Measurements from ENCODE around the gene SRGAP2C. TPM values are rescaled to one million over a fixed set of nuclear protein-coding genes. Genes with fewer than 3 reads are reported as not detected.
"Not testable (repeated sequence)": the region's sequence is repeated elsewhere in the genome, so short reads cannot be mapped to it uniquely, and the experiment has no call there.

SRGAP2C gene
- total RNA-seq, 4 donors from 2014 or later = 19.8 to 41.0 (median 26.5) TPM

DNA sequence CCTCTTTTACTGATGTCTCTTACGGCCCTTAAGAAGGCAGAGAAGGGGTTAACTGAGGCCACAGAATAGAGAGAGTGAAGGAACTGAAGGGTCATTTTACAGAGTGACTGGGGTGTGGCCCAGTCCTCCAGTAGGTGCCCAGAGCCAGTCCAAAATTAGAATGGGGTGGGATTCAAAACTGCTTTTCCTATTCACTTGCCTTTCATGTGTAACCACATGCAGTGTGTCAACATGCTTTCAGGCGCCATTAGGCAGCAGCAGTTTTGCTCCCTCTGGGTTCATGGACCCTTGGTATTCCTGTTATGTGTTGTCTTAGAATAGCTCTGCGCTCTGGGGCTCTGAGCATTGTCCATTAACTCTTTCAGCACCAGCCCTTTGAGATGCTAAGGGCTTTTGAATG, 123.0 kb downstream of the SRGAP2C start:
- not testable (repeated sequence) for ATAC-seq (ENCODE audit: low FRiP score); DNase-seq (ENCODE audit: low spot score)

DNA sequence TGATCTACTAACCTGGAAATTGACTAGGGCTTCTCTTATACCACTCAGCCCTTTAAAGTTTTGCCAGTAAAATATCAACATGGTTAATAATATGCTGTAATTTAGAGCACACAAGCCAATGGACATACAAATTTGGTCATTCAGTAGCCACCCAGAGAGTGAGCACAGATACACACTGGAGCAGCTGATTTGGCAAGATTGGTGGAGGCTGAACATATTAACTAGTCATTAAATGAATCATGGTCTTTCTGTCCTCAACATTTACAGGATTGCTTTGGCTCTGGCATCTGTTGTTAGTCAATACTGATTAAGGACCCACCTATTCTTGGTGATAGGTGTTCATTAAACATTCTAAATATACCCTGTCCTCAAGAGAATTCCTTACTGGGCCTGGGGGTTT, 130.7 kb downstream of the SRGAP2C start:
- peak; percentile 80 for ATAC-seq (ENCODE audit: low FRiP score)
- DNase-seq (ENCODE audit: low spot score) = not testable (repeated sequence)

DNA sequence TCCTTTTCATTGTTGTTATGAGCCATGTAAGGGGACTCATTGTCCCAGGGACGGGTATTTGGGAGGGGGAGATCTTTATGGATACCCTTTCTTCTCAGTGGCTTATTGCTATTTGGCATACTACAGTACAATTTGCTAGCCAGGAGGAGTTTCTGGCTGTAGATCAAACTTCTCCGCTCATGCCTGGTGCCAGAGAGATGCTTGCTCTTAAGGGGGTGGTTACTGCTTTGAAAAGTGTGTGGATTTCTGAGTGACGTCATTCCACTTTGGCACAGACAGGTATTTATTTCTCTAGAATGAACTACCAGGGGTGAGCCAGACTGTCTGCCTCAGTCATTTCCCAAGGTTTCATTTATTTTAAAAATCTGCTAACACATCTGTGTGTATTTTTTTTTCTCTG, 131.3 kb downstream of the SRGAP2C start:
- DNase-seq (ENCODE audit: low spot score) = not testable (repeated sequence)
- peak; percentile 63 for ATAC-seq (ENCODE audit: low FRiP score)

DNA sequence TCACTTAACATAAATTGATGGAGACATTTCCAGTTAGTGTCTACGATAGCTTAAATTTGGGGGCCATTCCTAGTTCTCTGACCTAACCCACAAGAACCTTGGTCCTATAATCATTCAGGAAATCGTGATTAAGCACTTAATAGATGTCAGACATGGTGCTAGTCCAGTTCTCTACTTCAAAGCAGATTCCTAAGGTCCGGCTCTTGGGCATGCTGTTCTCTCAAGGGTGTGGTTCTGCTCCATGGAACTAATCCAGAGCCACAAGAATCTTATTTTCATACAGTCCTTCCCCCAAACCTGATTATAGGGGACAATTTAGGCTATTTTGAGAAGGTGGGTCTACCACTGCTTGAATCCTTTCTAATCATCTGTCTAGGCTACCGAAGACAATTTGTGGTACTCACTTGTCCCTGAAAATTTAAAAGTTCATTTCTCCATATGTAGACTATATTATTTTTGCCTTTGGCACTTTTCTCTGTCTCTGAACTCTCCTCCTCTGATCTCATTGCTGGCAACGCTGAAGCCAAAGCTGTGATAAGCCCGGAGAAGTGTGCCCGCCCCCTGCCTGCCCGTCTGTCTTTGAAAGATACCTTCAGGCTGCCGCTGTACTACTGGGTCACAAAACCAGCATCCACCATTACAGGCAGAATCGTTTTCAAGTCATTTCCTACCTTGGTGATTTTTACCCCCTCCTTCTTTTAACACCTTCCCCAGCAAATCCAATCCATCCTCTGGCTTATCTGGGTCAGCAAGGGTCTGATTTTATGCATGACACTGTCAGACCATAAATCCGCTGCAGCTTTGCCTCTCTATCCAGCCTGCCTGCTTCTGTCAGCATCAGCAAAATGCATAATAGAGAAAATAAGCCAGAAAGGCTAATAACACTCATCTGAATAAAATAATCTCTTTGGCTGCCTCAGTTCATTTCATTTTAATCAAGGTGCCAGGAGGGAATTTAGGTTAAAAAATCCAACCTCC, 133.0 kb downstream of the SRGAP2C start:
- DNase-seq (ENCODE audit: low spot score); ATAC-seq (ENCODE audit: low FRiP score): not testable (repeated sequence)

DNA sequence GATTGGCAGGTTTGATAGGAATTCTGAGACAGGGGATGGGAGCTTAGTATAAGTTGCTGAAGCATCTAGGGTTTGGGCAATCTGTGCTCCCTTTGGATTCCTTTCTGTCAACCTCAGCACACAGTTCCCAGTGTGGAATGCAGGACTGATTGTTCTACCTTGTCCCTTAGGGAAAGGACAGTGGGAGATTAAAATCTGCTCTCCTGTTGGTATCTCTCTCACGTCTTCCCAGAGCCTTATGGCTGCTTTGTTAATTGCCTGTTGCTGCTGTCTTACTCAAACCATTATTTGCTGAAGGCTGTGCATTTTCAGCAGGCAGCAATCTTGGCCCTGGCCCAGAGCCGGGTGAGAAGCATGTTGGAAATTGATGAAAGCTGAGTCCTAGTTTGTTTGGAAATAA, 133.9 kb downstream of the SRGAP2C start:
- DNase-seq (ENCODE audit: low spot score); ATAC-seq (ENCODE audit: low FRiP score): not testable (repeated sequence)

DNA sequence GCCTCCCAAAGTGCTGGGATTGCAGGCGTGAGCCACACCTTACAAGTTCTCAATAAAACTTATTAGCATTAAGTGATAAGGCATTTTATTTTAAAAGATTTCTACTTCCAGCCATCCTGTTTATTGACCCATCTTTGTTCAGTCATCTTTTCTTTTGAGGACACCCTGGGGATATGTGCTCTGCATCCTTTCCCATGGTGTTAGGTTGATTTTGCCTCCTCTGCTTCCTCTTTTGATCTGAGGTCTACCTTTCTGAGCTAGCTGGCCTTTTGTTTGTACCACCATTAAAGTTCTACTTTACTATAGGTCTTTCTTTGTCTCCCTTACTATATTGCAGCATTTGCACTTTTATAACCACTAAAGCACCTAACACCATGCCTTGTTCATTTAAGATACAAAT, 136.9 kb downstream of the SRGAP2C start:
- not testable (repeated sequence) for ATAC-seq (ENCODE audit: low FRiP score); DNase-seq (ENCODE audit: low spot score)

DNA sequence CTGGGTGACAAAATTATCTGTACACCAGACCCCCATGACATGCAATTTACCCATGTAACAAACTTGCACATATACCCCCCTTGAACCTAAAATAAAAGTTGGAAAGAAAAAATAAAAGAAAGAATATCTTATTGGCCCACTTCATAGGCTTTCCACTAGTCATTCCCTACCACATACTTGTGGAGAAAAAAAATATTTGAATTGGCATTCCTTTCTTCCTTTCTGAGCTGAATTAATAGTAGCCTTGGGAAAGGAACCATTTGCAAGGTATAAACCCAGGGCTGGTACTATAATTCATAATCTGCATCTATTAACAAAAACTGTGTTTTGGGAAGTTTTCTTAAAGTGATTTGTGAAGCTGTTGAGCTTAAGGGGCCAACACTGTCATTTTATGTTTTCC, 140.0 kb downstream of the SRGAP2C start:
- not testable (repeated sequence) for DNase-seq (ENCODE audit: low spot score); ATAC-seq (ENCODE audit: low FRiP score)

DNA sequence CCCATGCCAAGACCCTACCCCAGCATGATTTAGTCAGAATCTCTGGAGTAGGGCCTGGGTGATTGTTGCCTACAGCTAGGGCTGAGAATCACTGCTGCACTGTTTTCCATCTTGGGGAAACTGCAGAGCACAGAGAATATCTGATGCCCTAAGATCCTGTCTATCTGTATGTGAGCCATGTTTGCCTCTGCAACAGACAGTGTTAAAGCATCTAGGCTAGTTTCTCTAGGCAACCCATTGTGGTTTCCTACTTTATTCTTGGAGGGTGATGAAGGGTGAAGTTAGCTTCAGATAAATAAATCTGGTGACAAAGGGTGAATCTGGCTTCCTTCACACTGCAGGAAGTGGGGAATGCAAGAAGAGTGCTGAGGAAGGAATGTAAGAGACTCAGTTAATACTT, 147.4 kb downstream of the SRGAP2C start:
- not testable (repeated sequence) for DNase-seq (ENCODE audit: low spot score); ATAC-seq (ENCODE audit: low FRiP score)

DNA sequence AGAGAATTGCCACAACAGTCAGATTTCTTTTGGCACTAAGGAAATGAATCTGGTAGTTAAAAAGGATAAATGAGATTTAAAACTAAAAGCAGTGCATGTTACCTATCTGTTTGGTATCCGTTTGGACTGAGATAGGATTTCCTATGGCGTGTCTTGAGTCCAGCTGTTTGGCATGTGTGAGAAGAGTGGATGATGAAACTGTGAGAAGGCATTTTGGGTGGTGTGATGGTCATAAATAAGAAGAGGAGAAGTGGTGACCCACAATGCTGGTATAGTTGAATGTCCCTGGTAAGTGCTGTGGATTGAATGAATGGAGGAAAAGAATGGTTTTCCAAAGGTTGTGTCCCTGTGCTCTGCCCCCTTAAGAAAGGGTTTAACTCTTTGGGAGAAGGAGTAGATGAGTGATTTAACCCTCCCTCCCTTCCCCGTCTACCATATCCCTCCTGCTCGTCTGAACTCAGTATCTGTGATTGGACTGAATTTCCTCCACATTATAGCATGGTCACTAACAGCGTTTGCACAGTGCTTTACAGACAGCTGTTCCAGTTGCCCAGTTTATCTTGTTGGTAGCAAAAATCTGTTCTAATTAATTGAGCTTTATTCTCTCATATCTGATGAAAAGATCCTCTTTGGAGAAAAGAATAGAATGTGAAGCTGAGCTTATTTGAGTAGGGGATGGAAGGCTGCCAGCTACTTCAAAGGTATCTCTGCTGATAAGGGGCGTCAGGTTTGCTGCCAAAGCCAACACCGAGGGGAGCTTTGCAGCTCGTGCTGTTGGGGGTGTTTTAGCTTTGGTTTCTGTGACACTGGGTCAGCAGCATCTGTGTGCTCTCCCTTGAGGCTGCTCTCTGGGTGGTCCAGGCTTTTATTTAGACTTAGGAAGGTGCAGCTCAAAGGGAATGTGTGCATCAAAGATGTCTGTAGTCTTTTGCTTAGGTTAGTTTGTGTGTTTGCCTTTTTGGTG, 148.1 kb downstream of the SRGAP2C start:
- not testable (repeated sequence) for ATAC-seq (ENCODE audit: low FRiP score); DNase-seq (ENCODE audit: low spot score)

DNA sequence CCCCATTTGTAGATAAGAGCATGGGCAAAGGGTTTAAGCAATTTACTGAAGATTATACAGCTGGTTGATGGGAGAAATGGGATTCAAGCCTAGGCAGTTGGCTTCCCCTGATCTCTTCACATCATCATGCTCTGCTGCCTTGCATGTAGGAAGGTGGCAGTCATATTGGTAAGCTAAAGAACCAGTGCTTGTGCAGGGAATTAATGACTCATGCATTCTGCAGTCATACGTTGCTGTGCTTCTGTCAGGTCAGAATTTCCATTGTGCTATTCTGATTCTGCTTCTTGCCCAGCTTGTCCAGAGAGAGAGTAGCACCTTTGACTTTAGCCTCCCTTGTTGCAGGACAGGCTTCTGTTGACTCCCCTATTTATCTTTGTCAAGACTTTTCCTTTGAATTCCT, 153.2 kb downstream of the SRGAP2C start:
- peak; percentile 78 for ATAC-seq (ENCODE audit: low FRiP score)
- not testable (repeated sequence) for DNase-seq (ENCODE audit: low spot score)

DNA sequence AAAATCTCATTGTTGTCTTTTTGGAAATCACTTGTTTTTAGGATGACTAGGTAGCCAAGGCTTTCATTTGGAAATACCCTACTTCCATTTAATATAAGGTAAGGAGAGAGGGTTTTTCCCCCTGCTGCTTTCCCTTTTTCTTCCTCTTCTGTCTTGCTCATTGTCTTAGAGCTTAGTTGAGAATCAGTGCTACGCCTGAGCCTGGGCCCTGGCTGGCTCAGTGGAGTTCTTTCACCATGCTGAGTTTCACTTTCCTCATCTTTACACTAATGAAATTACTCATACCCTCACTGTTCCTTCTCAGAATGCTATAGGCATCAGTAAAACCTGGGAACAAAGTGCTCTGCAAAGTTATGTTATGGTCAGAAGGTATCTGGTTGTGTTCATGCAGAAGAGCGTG, 154.8 kb downstream of the SRGAP2C start:
- DNase-seq (ENCODE audit: low spot score) = not testable (repeated sequence)

DNA sequence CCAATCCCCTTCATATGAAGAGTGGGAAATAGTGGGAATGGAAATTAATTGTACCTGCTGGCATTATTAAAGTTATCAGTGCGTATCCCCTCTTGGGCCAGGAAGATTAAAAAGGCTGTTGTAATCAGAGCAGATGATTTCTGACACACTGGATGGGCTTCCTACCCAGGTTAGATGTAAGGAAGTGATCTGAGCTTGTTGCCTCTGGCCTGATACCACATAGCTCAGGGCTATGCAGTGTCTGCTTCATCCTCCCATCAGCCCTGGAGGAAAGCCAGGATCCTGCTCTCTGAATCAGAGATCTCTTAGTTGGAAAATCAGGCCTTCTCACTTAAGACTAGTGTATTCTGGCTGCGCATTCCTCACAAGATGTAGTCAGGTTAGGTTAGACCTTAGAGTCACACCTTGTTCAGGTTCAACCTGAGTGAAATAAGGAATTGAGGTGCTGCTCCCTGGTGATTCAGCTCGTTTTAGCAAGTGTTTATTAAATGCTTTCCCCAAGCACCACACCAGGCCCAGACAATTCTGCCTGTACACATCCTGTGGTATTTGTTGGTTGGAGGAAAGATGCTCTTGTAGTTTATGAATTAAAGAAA, 158.6 kb downstream of the SRGAP2C start:
- not testable (repeated sequence) for ATAC-seq (ENCODE audit: low FRiP score); DNase-seq (ENCODE audit: low spot score)

More for the DNA sequence above, 154.8 kb downstream of the SRGAP2C start:
- not testable (repeated sequence) for ATAC-seq (ENCODE audit: low FRiP score)

DNA sequence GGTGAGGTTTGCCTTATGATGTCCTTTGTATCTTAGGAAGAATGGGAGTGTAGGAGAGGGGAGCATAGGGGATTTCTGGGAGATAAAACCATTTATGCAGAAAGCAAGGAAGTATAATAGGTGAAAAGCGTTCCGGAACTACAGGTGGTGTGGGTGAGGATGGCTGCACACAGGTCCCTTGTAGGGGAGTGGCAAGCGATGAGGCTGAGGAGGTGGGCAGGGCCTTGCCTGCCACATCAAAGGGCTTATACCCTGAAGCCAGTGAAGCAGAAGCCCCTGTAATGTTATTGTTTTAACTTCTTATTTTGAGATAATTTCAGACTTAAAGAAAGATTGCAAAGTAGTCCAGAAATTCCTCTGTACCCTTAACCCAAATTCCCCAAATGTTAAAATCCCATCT, 159.6 kb downstream of the SRGAP2C start:
- not testable (repeated sequence) for ATAC-seq (ENCODE audit: low FRiP score); DNase-seq (ENCODE audit: low spot score)

DNA sequence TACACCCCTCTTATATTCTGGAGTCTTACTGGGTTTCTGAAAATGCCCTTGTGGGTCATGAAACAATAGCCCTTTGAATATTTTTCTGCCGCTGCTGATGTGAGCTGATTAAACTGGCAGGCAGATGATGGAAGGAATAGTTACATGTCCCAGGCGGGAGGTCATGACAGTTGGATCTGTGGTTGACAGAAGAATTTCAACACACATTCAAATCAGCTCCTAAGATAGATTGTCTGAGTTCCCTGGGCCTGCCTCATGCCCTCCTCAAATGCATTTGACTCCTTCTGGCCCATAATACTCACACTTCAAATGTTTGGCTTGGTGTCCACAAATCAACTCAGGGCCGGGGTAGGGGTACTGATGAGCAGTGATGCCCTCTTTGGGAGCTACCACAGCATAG, 161.9 kb downstream of the SRGAP2C start:
- ATAC-seq (ENCODE audit: low FRiP score); DNase-seq (ENCODE audit: low spot score): not testable (repeated sequence)

DNA sequence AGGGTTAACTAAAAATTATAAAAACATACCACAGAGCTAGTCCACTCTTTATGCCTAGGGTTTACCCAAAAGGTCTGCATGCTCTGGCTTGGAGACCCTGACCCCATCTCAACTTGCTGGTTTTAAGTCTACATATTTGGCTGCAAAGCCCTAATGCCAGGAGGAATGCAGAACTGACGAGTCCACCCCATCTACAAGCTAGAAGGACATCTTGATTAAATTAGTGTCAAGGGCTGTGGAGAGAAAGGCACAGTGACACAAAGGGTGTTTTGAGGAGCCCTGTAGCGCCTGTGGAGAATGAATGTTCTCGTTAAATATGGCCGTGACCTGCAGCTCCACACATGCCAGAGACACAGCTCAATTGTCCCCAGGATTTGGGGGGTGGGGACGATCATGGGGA, 162.7 kb downstream of the SRGAP2C start:
- not testable (repeated sequence) for DNase-seq (ENCODE audit: low spot score); ATAC-seq (ENCODE audit: low FRiP score)

DNA sequence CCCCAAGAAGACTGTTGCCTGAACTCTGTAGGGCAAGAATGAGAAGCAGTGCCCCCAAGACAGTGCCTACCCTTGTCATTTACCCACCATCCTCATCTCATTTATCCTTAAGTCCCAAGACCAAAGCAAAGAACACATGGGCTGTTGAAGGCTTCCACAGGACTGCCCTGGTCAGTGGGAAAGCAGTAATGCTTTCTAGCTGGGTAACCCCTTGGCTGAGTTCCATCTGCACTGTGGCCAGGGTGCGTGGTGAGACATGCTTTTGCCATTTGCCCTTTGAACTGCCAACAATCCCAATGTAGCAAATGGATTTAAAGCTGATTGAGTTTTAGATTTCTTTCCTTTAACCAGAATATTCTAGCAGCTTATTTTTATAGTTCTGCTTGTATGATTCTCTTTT, 163.3 kb downstream of the SRGAP2C start:
- ATAC-seq (ENCODE audit: low FRiP score) = not testable (repeated sequence)

DNA sequence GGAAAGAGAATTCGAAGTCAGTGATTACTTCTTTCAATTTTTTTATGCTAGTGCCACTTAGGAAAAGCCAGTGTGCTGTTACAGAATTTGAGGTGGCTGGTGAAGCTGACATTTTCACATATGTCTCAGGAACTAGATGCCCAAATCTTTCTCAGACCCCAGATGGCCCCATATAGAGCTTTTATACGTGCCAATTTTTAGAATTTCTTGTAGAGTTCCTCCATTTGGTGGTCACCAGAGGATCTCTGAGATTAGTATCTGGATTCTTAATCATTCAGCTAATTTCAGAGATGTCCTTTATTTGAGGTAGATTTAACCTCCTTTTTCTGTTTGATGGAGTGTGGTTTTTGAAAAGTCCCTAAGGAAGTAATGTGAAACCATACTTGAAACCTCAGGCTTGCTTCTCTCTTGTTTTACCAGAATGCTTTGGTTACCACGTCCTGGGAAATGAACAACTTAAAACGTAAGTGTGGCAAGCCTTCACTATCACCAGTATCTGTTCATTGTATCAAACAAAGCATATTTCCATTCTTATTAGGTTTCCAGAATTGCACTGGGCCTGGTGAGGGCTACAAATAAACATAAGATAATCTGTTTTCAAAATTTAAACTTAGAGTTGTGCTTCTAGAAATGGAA, 164.7 kb downstream of the SRGAP2C start:
- not testable (repeated sequence) for ATAC-seq (ENCODE audit: low FRiP score); DNase-seq (ENCODE audit: low spot score)

More for the DNA sequence above, 163.3 kb downstream of the SRGAP2C start:
- DNase-seq (ENCODE audit: low spot score) = not testable (repeated sequence)

DNA sequence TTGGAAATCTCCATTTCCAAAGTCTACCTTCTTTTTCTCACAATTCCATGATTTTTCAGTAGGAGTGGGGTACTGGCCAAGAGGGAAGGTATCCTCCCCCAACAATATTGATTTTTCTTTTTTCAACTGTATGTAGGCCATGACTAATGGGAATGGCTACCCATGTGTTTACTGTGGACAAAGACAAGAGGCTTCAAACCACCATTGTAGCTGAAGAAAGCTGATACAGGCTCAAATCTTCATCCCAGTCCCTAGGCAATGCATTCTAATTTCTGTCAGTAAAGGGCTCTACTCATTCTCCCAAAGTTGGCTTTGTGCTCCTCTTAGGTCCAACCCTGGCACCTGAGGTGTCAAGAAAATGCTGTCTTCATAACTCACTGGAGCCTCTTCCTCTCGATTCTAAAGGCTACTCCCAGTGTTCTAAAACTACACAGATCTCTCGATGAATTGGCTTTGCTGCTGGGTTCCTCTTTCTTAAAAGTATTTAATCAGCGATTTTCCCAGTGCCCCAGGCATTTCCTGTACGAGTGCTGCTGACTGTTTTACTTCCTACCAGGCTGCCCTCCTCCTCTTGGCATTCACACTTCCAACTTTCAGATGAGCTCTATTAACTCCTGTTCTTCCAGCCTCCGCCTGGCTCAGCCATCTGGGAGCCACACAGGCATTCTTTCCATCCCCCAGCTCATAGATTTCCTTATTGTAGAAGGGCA, 171.1 kb downstream of the SRGAP2C start:
- not testable (repeated sequence) for DNase-seq (ENCODE audit: low spot score)
- peak; percentile 35 for ATAC-seq (ENCODE audit: low FRiP score)
